NCI-H146 (cell line): Measurements from ENCODE around the gene LSM12.
A peak's percentile ranks its signal among the peaks of the same experiment; 100 is the strongest.
"Not testable (repeated sequence)": the region's sequence is repeated elsewhere in the genome, so short reads cannot be mapped to it uniquely, and the experiment has no call there.

ENCODE experiments used
- DNase-seq: peaks from one replicate; lab custom pipeline; 2025; lab: John Stamatoyannopoulos, UW

The LSM12 gene

DNA sequence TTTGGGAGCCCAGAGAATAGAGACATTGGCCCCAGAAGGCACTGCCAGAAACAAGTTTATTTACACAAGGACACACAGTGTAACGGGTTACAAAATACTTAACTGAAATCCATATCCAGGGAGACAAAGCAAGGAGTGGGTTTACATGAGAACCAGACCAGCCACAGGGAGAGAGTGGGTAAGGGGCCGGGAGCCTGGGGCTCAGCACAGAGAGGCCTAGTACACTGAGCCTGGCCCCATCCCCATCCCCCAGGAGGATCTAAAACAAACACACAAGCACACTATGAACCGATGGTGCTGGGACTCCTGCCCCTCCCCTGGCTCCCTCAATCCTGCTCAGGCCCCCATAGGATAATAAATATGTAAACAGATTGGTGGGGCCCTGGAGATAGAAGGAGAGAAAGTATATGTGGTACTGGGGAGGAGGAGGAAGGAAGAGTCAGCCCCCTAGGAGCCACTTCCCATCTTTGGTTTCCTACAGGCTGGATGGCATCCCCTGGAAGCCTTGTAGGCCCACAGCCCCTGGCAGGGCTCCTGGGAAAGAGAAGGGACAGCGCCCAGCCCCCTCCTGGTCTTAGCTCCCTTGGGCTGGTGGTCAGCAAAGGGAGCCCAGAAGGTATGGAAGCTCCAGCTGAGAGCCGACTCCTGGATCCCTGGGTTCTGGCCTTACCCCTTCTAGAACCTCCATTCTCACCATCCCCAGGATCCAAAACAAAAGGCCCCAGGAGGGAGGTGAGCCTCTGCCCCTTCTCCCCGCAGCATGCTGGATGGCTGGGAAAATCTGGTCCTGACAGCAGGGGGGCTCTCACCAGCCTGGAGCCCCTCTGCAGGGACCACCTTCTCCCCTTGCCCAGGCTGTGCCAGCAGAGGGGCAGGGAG lies 10.5 kb upstream of the LSM12 start:
- DNase-seq: no peak

DNA sequence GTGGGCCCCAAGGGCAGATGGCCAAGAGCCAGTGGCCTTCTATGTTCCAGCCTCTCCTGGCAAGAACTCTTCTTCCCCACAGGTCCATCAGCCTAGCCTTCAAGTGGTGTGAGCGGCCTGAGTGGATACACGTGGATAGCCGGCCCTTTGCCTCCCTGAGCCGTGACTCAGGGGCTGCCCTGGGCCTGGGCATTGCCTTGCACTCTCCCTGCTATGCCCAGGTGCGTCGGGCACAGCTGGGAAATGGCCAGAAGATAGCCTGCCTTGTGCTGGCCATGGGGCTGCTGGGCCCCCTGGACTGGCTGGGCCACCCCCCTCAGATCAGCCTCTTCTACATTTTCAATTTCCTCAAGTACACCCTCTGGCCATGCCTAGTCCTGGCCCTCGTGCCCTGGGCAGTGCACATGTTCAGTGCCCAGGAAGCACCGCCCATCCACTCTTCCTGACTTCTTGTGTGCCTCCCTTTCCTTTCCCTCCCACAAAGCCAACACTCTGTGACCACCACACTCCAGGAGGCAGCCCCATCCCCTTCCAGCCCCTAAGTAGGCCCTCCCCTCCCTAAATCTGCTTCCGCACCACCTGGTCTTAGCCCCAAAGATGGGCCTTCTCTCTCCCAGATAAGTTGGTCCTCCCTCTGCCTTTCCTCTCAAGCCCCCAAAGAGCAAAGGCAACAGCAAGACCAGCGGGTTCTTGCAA lies 9.3 kb upstream of the LSM12 start:
- DNase-seq: no peak

DNA sequence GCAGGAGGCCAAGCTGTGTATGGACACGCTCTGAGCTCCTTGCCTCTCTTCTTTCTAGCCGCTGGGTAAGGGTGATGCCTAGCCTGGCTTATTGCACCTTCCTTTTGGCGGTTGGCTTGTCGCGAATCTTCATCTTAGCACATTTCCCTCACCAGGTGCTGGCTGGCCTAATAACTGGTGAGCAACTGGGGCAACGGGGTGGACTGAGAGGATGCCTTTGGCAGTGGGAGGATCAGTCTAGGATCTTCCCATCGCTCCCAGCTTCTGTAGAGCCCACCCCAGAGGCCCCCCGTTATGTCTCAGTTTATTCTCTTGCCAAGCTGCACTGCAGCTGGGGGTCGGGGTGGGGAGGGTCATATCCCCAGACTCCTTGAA lies 8.4 kb upstream of the LSM12 start:
- DNase-seq: no peak

DNA sequence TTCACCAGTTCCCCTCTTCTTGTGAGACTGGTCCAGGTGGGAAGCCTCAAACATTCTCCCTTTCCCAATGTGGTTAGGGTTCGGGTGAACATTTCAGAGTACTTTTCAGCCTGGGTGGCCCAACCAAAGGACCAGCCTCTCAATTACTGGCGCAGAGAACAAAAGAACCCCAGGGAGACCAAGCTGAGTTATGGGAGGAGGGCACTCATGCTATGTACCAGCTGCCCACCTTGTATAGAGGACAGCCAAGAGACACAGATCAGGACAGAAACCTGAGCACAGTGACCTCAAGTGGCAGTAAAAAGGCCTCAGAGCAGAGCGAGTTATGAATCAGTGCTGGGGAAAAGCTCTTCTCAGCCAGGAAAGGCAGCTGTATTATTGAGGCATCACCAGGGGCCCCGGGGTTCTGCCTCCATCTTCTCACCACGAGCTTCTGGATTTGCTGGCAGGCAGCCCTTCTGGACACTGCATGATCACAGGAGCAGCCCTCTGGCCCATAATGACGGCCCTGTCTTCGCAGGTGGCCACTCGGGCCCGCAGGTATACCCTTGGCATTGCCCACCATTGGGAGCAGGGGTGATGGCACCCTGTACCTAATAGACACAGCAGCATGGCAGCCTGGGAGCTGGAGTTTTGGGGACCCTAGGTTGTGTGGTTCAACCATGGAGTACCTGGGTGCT lies 7.9 kb upstream of the LSM12 start:
- no peak for DNase-seq

DNA sequence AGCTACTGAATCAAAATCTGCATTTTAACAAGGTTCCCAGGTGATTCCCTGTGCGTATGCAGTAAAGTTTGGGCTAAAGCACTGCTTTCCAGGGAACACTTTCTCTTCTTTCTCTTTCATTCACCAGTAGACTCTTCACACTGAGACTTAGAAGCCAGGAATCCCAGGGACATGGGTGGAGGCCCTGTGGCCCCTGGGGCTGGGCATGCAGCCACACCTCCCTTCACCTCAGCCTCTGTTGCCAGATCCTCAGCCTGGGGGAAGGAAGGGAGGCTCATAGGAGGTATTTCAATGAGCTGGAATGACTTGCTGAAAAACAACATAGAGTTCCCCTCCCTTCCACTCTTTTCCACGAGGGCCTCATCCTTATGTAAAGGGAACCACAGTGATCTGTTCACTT lies 5.3 kb upstream of the LSM12 start:
- no peak for DNase-seq

DNA sequence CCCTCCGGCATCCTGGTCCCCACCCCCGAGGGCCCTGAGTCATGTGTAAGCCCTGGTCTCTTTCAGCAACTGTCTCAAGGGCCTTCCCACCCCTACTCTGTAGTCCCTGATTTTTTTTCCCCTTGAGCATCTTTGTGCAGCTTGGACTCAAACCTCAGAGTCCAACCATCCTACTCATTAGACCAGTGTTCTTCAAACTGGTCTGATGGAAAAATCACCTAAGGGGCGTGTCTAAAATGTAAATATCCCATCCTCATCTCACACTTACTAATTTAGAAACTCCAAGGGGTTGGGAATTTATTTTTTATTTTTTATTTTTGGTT lies 4.7 kb upstream of the LSM12 start:
- DNase-seq: peak; percentile 77

DNA sequence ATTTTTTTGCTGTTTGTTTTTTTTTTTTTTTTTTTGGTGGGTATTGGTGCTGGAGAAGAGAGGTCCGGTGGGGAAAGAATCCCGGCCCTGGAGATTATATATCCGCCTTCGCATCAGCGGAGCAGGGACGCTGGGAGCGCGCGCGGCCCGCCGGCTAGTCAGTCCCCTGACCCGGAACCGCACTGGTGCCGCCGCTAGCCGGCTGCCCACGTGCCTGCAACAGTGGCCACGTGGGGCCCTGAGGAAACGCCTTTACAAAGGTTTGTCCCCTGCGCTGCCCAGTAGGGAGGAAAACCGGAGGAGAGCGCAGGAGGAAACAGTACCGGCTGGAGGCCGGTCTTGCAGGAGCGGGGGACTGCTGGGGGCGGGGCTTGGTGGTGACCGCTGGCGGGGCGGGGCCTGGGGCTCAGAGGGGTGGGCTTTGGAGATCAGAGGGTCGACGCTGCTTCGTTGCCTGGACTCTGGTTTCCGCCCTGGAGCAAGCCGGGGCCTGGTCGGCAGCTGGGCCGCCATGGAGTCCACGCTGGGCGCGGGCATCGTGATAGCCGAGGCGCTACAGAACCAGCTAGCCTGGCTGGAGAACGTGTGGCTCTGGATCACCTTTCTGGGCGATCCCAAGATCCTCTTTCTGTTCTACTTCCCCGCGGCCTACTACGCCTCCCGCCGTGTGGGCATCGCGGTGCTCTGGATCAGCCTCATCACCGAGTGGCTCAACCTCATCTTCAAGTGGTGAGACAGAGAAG lies 4.2 kb upstream of the LSM12 start, which contains the start of gene G6PC3:
G6PC3 (plus strand) TSS at position 281 of the 743 bp plus-strand sequence; CDS start at position 512, 231 bp downstream.
- peak; percentile 99 for DNase-seq

DNA sequence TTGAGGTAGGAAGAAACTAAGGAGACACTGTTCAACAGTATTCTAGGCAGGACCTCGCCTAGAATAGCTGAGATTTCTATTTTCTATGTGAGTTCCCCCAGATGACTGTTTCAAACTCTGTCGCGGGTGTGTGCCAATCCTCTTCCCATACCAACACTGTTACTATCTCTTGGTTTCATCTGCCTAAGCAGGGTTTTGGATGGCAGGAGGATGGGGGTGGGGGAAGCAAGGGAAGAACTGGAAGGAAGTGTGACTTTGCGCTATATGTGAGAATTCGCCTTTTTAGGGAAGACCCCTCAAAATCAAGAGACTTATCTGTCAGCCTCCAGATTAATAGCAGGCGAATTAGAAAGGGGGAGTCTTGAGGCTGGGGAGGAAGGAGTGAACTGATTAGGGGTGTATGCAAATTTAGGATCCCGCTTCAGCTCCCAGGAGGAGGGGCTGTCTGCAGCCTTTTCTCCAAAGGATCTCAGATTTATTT lies 3.5 kb upstream of the LSM12 start:
- no peak for DNase-seq

DNA sequence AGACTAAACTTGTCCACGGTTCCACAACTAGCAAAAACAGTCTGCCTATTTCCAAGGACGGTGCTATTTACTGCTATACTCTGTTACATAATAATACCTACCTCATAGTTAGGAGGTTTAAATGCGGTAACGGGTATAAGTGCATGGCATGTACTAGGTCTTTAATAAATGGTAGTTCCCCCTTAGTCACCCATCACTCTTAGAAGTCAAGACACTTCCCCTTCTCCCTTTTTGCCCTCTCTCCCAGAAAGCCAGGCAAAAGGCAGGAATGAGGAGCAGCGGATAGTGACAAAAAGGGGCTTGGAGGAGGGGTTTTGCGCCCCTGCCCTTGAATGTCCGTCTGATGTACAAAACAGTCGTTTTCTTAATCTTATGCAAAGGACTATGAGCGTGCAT lies 1.1 kb upstream of the LSM12 start:
- DNase-seq: no peak

DNA sequence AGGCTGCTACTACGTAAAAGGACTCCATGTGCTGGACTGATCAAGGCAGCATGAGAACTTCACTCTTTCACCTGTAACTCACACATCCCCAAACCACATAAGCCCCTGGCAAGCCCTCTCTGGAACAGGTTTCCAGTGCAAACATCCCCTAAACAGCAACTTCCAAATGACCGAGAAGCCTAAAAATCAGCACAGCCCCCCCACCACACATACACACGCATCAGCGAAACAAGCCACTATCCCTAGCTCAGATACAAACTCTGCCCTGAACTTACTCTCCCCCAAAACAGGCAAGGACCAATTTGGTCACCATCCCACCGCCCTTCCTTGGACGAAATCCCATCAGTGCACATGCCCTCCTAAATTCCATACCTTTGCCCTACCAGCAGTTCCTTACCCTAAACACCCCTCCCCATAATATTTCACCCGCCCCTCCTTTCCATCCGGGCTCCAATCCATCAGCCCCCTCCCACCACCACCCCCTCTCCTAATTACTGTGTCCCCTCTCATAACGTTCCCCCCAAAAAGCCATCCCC lies 735 bp downstream of the LSM12 start:
- no peak for DNase-seq

DNA sequence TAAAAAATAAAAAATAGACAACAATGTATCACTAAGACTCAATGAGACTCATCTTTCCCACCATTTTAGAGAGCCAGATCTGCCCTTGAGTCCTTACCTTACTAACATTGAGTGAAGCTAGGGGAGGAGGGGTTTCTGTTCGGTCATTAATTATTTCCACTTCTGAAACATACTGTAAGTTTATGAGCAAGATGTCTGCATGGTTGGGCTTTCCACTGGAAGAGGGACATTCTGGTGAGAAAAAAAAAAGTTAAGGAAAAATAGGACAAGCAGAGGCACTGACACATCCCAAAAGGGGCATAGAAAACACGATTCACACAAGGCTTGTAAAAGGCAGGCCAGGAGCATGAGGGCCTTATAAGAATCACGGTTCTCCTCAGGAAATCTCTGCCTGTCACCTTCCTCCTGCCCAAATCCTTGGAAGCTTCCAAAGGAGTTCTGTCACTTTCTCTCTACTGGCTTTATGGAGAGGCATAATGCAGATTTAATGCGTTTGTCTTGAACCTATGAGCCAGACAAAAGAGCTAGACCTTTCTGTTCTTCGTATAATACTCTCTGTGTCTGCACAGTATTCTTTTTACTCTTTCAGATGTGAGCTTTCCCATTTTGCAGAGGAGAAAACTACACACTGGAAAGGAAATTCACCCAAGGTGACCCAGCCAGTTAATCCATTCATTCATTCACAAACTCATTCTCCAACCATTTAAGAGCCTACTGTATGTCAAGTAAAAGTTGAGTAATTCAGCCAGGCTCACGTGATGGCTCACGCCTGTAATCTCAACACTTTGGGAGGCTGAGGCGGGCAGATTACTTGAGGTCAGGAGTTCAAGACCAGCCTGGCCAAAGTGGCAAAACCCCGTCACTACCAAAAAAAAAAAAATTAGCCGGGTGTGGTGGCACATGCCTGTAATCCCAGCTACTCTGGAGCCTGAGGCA lies 2.5 kb downstream of the LSM12 start:
- DNase-seq: no peak

DNA sequence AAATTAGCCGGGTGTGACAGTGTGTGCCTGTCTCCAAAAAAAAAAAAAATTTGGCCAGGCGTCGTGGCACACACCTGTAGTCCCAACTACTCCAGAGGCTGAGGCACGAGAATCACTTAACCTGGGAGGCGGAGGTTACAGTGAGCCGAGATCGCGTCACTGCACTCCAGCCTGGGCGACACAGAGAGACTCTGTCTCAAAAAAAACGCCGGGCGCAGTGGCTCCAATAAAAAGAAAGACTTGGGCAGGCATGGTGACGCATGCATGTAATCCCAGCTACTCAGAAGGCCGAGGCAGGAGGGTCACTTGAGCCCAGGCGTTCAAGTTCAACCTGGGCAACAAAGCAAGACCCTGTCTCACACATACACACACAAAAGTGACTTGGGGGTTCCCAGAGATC lies 3.6 kb downstream of the LSM12 start:
- no peak for DNase-seq

DNA sequence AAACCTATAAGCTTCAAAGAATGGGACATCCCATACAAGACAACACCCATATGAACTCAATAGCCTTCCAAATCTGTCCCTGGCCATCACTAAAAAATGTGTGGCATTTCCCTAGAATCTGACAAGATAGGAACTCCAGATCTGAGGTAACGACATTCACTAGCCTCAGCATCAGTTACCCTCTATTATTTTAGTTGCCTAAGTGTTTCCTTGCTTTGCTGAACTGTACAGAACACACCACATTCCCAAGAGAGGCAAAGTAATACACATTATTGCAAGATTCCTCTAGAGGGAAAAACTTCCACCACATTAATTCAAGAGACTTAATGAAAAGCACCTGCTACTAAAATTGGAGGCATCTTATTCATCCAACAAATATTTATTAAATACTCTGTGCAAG lies 5.0 kb downstream of the LSM12 start:
- no peak for DNase-seq

DNA sequence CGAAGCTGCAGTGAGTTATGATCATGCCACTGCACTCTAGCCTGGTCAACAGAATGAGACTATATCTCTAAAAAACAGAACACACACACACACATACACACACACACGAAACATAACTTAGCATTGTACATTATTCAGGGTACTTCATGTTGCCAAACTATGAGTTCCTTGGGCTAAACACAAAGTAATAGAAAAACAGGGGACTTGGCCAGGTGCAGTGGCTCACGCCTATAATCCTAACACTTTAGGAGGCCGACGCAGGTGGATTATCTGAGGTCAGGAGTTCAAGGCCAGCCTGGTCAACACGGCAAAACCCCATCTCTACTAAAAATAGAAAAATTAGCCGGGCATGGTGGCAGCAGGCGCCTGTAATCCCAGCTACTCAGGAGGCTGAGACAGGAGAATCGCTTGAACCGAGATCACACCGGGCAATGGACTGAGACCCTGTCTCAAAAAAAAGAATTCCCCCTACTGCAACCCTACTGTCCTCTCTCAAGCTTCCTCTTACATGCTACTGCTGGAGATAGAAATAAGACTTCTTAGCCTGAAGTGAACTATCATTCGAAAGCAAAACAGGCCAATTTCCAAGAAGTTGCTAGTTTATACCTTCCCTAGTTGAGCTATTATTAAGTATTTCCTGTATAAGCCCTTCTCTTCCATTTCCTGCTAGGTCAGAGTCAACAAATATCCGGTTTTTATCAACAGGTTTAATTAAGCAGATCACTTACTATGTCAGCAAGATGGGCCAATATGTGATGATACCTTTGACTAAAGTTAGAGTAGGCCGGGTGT lies 7.2 kb downstream of the LSM12 start:
- DNase-seq: no peak

DNA sequence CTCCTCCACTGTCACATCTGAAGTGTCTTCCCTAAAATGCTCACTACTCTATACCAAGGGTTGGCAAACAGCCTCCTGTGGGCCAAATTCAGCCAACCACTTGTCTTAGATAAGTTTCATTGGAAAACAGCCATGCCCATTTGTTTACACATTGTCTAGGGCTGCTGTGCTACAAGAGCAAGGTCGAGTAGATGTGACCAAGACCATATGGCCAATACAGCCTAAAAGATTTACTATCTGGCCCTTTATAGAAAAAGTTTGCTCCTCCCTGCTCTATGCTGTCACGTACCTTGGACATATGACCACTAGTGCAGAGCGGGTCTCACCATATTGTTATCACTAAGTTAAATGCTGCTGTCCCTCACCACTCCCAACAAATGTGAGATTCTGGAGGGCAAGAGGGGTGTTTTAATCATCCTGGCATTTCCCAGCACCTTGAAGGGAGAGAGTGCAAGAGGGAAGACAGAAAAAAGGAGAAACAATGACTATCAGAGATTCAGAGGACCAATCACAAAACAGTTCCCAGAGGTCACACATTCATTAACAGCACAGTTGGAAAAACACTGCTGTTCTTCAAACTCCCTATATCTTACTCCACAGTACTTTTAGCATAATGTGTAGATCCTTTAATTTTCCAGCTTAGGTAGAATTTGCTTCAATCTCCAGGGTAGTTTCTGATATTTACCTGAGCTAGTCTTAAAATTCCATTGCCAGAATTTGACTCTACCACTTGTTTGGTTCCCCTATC lies 13.2 kb downstream of the LSM12 start:
- DNase-seq: no peak

DNA sequence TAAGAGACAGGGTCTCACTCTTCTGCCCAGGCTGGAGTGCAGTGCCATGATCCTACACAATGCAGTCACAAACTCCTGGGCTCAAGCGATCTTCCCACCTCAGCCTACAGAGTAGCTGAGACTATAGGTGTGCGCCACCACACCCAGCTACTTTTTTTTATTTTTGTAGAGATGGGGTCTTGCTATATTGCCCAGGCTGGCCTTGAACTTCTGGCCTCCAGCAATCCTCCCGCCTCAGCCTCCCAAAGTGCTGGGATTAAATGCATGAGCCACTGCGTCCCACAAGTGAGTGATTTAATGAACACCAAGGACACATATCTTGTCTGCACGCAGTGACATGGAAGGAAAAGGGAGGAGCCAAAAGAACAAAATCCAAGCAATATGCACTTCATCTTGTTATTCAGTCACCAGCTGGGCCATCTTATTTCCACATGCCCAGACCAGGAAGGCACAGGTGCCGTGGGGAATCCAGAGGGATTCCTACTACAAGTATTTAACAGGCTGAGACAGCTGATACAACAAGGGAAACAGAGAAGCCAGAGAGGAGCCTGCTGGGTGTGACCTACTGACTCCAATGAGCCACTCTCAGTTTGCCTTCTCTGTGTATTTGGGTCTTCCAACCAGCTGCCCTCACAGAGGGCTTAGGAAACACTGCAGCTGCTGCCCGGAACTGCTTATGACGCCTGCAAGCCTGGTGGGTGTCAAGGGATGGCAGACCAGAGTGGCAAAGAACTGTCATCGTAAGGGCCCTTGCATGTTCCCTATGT lies 17.0 kb downstream of the LSM12 start:
- peak; percentile 31 for DNase-seq

DNA sequence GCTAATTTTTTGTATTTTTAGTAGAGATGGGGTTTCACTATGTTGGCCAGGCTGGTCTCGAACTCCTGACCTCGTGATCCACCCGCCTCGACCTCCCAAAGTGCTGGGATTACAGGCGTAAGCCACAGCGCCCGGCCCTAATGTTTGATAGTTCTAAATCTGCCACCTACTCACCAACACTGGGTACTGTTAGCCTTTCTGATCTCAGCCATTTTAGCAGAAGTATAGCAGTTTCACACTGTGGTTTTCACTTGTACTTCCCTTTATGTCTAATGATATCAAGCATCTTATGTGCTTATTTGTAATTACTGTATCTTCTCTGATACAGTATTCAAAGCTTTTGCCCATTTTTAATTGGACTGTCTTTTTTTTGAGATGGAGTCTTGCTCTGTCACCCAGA lies 19.6 kb downstream of the LSM12 start:
- not testable (repeated sequence) for DNase-seq

DNA sequence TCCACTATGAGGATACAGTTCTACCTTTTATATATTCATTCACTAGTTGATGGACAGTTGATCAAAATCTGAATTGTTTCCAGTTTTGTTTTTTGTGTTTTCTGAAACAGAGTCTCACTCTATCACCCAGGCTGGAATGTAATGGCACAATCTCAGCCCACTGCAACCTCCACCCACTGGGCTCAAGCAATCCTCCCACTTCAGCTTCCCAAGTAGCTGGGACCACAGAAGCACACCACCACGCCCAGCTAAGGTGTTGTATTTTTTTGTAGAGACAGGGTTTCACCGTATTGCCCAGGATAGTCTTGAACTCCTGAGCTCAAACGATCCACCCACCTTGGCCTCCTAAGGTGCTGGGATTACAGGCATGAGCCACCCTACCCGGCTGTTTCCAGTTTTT lies 21.0 kb downstream of the LSM12 start:
- no peak for DNase-seq
